H9 (cell line): ENCODE results near the gene DNALI1. TPM values are rescaled to one million over a fixed set of nuclear protein-coding genes. Genes with fewer than 3 reads are reported as not detected.
A peak's percentile ranks its signal among the peaks of the same experiment; 100 is the strongest.

Experiments used
- DNase-seq: peaks from one replicate; pipeline ENCODE4 v3.0.0-alpha.2; 2017
- H2AFZ ChIP-seq: one replicate; pipeline ENCODE4 v1.6.1; 2013; ENCODE audit warnings: mild to moderate bottlenecking, low read length, control low read depth, moderate library complexity
- H2AK5ac ChIP-seq: 2 replicates; pipeline ENCODE4 v1.6.1; 2013; ENCODE audit warnings: low read length, control low read depth, mixed read lengths; ENCODE audit not compliant: insufficient read length
- H2BK120ac ChIP-seq: one replicate; pipeline ENCODE4 v1.6.1; 2013; ENCODE audit warnings: low read depth, mild to moderate bottlenecking, low read length, control low read depth, inconsistent platforms; ENCODE audit not compliant: poor library complexity, severe bottlenecking
- H2BK12ac ChIP-seq: 2 replicates; pipeline ENCODE4 v1.6.1; 2013; ENCODE audit warnings: low read length, control low read depth, mixed read lengths, low read depth; ENCODE audit not compliant: insufficient read length
- H2BK15ac ChIP-seq: 2 replicates; pipeline ENCODE4 v1.6.1; 2013; ENCODE audit warnings: low read depth, low read length, control low read depth
- H2BK20ac ChIP-seq: one replicate; pipeline ENCODE4 v1.6.1; 2013; ENCODE audit warnings: low read depth, mild to moderate bottlenecking, low read length, control low read depth, inconsistent platforms; ENCODE audit not compliant: poor library complexity, severe bottlenecking
- H2BK5ac ChIP-seq: 2 replicates; pipeline ENCODE4 v1.6.1; 2013; ENCODE audit warnings: low read length, control low read depth, mixed read lengths; ENCODE audit not compliant: insufficient read length
- H3K14ac ChIP-seq: 2 replicates; pipeline ENCODE4 v1.6.1; 2013; ENCODE audit warnings: low read length, control low read depth; ENCODE audit not compliant: insufficient read depth
- H3K18ac ChIP-seq: 2 replicates; pipeline ENCODE4 v1.6.1; 2013; ENCODE audit warnings: low read depth, mild to moderate bottlenecking, mixed read lengths, low read length, control low read depth; ENCODE audit not compliant: insufficient read length
- H3K23ac ChIP-seq: 2 replicates; pipeline ENCODE4 v1.6.1; 2013; ENCODE audit warnings: low read length, control low read depth, mixed read lengths, low read depth; ENCODE audit not compliant: insufficient read length
- H3K23me2 ChIP-seq: 2 replicates; pipeline ENCODE4 v1.6.1; 2013; ENCODE audit warnings: low read depth, mild to moderate bottlenecking, mixed read lengths, low read length, control low read depth; ENCODE audit not compliant: insufficient read length, poor library complexity, severe bottlenecking
- H3K27ac ChIP-seq: 2 replicates; pipeline ENCODE4 v1.5.1; 2013; ENCODE audit warnings: low read length, control low read depth, mixed read lengths, low read depth; ENCODE audit not compliant: insufficient read length
- H3K27me3 ChIP-seq: 2 replicates; pipeline ENCODE4 v1.6.1; 2013; ENCODE audit warnings: low read length, control low read depth, inconsistent platforms; ENCODE audit not compliant: insufficient read depth
- H3K4ac ChIP-seq: 2 replicates; pipeline ENCODE4 v1.6.1; 2013; ENCODE audit warnings: low read depth, mild to moderate bottlenecking, control low read depth, inconsistent platforms, low read length, moderate library complexity
- H3K4me1 ChIP-seq: 2 replicates; pipeline ENCODE4 v1.6.1; 2013; ENCODE audit warnings: low read length, control low read depth, inconsistent platforms; ENCODE audit not compliant: insufficient read depth
- H3K4me2 ChIP-seq: 2 replicates; pipeline ENCODE4 v1.6.1; 2013; ENCODE audit warnings: low read length, control low read depth, mixed read lengths; ENCODE audit not compliant: insufficient read length, insufficient read depth
- H3K56ac ChIP-seq: 2 replicates; pipeline ENCODE4 v1.6.1; 2013; ENCODE audit warnings: low read depth, mild to moderate bottlenecking, mixed read lengths, low read length, control low read depth; ENCODE audit not compliant: insufficient read length
- H3K79me1 ChIP-seq: 2 replicates; pipeline ENCODE4 v1.6.1; 2013; ENCODE audit warnings: low read depth, mild to moderate bottlenecking, moderate library complexity, low read length, control low read depth, inconsistent platforms; ENCODE audit not compliant: insufficient read depth, poor library complexity, severe bottlenecking
- H3K79me2 ChIP-seq: 2 replicates; pipeline ENCODE4 v1.6.1; 2013; ENCODE audit warnings: low read length, control low read depth, inconsistent platforms; ENCODE audit not compliant: insufficient read depth
- H3K9ac ChIP-seq: 2 replicates; pipeline ENCODE4 v1.6.1; 2013; ENCODE audit warnings: low read length, control low read depth, mixed read lengths; ENCODE audit not compliant: insufficient read length; ENCODE audit errors: extremely low read depth
- H3K9me3 ChIP-seq: one replicate; pipeline ENCODE4 v1.6.1; 2013; ENCODE audit warnings: low read depth, low read length, inconsistent platforms; ENCODE audit not compliant: control insufficient read depth
- H3T11ph ChIP-seq: one replicate; pipeline ENCODE4 v1.6.1; 2013; ENCODE audit warnings: mild to moderate bottlenecking, low read length, control low read depth, inconsistent platforms
- H4K20me1 ChIP-seq: one replicate; pipeline ENCODE4 v1.6.1; 2013; ENCODE audit not compliant: control insufficient read depth, insufficient read length, insufficient read depth
- H4K5ac ChIP-seq: 2 replicates; pipeline ENCODE4 v1.6.1; 2013; ENCODE audit warnings: low read depth, mild to moderate bottlenecking, mixed read lengths, low read length, control low read depth; ENCODE audit not compliant: insufficient read length
- H4K8ac ChIP-seq: replicated peaks from 2 replicates; pipeline ENCODE4 v1.6.1; 2013; ENCODE audit warnings: low read length, control low read depth, mixed read lengths, low read depth; ENCODE audit not compliant: insufficient read length
- H4K91ac ChIP-seq: 2 replicates; pipeline ENCODE4 v1.6.1; 2013; ENCODE audit warnings: low read depth, mild to moderate bottlenecking, moderate library complexity, mixed read lengths, low read length, control low read depth; ENCODE audit not compliant: insufficient read length
- H3K27ac Mint-ChIP-seq, 3 experiments: 2 replicates in 2 of 3; 3 replicates in 1 of 3; pipeline ENCODE4 v1.8.0; 2020 to 2021; ENCODE audit warnings: mixed read lengths in 3 of 3, mild to moderate bottlenecking in 1 of 3, moderate library complexity in 1 of 3
- H3K27me3 Mint-ChIP-seq: 2 replicates; pipeline ENCODE4 v1.8.0; 2021; ENCODE audit warnings: low read depth, mild to moderate bottlenecking, moderate library complexity, mixed read lengths
- H3K36me3 Mint-ChIP-seq, 3 experiments: 2 replicates in 2 of 3; 3 replicates in 1 of 3; pipeline ENCODE4 v1.8.0; 2020 to 2021; ENCODE audit warnings: low read depth in 3 of 3, mixed read lengths in 3 of 3; ENCODE audit not compliant: insufficient read depth in 1 of 3
- H3K4me1 Mint-ChIP-seq, 2 experiments: 2 replicates each; pipeline ENCODE4 v1.8.0; 2020; ENCODE audit warnings: mixed read lengths in 2 of 2
- H3K4me3 Mint-ChIP-seq, 2 experiments: 2 replicates in 1 of 2; 3 replicates in 1 of 2; pipeline ENCODE4 v1.8.0; 2020 to 2021; ENCODE audit warnings: mild to moderate bottlenecking in 2 of 2, mixed read lengths in 2 of 2, moderate library complexity in 1 of 2
- H3K9me3 Mint-ChIP-seq, 2 experiments: 2 replicates in 1 of 2; 3 replicates in 1 of 2; pipeline ENCODE4 v1.8.0; 2020; ENCODE audit warnings: mild to moderate bottlenecking in 2 of 2, mixed read lengths in 2 of 2, moderate library complexity in 1 of 2
- CTCF ChIP-seq: fragments of 200-600 bp; sonication (generic); conservative IDR thresholded peaks from 3 replicates; pipeline ENCODE4 v1.8.0; 2021; ENCODE audit warnings: antibody characterized with exemption, mild to moderate bottlenecking
- WGBS: extraction: QIAGEN DNeasy Blood & Tissue Kit; methylation state at CpG from one replicate; pipeline ENCODE4 v1.1.7; 2013; ENCODE audit warnings: missing lambda C conversion rate, low lambda C conversion rate, mixed read lengths; ENCODE audit not compliant: insufficient read length; ENCODE audit errors: extremely low coverage; 5-methylcytosine and 5-hydroxymethylcytosine counted together
- total RNA-seq: library from RNA; stranded (reverse); gene quantifications from 2 replicates; pipeline ENCODE4 v1.2.1, GENCODE V29; 2021

Gene DNALI1
- total RNA-seq, 1 experiment from 2014 or later, result 18.0 TPM

GRCh38 chr1:37593726-37594125 lies 37.0 kb downstream of the DNALI1 start:
- Histone ChIP-seq H3K79me1 (no peaks in the 10 kb centered on the region), H4K5ac (no peak overlapping the region), H3K79me2 (peaks cover 20% of the 10 kb centered on the region; the same call in 1 of the 2 replicates), H3K27me3 (no peaks in the 10 kb centered on the region), H3K56ac (no peak overlapping the region), H3K18ac (no peak overlapping the region), H2AK5ac (no peak overlapping the region), H3T11ph (no peak overlapping the region), H2BK15ac (no peak overlapping the region), H3K4ac (no peak overlapping the region), H4K20me1 (no peaks in the 10 kb centered on the region), H4K8ac (no peak overlapping the region), H3K4me1 (no peaks in the 10 kb centered on the region; the same call in 1 of the 2 replicates), H3K9ac (no peak overlapping the region), H3K27ac (no peak overlapping the region), H3K23me2 (peaks cover 6% of the 10 kb centered on the region), H3K9me3 (no peaks in the 10 kb centered on the region), H2BK120ac (no peak overlapping the region), H4K91ac (no peak overlapping the region), H2BK20ac (no peak overlapping the region), H3K4me2 (no peak overlapping the region), H2BK5ac (no peak overlapping the region), H2AFZ (no peak overlapping the region), H3K23ac (no peak overlapping the region), H3K14ac (no peak overlapping the region), H2BK12ac (no peak overlapping the region)
- no peak for TF ChIP-seq CTCF
- Mint-ChIP-seq H3K27ac (no peak overlapping the region), H3K4me1 (peaks cover 9 to 18% of the 10 kb centered on the region in 2 experiments; a peak in 3 of 4 replicates), H3K36me3 (peaks cover 24 to 44% (median 43%) of the 10 kb centered on the region in 3 experiments; a peak in 6 of 7 replicates), H3K27me3 (peaks cover 9% of the 10 kb centered on the region), H3K9me3 (peaks cover 0 to 3% of the 10 kb centered on the region in 2 experiments; a peak in 1 of 5 replicates), H3K4me3 (peak overlapping the region; percentile 33 to 62; a peak in 4 of 5 replicates)
- DNase-seq, result no peak
- no CpG with 5 or more reads among the region's 6 CpGs for WGBS
